GM23338 (cell line): ENCODE data around the gene CLDN24. TPM values are rescaled to one million over a fixed set of nuclear protein-coding genes. Genes with fewer than 3 reads are reported as not detected.

ENCODE experiments used
- ATAC-seq: fragments of 200-7000 bp; cut with Tn5 transposase; 3 replicates; pipeline ENCODE4 v1.9.1; 2020
- DNase-seq: peaks from one replicate; pipeline ENCODE4 v3.0.0-alpha.2; 2015; ENCODE audit warnings: low spot score
- H2AFZ ChIP-seq: fragments of 200-600 bp; sonication (generic); 2 replicates; pipeline ENCODE4 v1.8.0; 2016; ENCODE audit warnings: antibody characterized with exemption, mild to moderate bottlenecking, moderate library complexity
- H3F3A ChIP-seq: fragments of 200-600 bp; sonication (generic); replicated peaks from 2 replicates; pipeline ENCODE4 v1.8.0; 2017; ENCODE audit warnings: antibody characterized with exemption, mixed run types, low read depth
- H3K27ac ChIP-seq: fragments of 200-600 bp; sonication (generic); 2 replicates; pipeline ENCODE4 v1.6.1; 2016; ENCODE audit warnings: low read depth
- H3K27me3 ChIP-seq: fragments of 200-600 bp; sonication (generic); 2 replicates; pipeline ENCODE4 v1.8.0; 2016; ENCODE audit warnings: mild to moderate bottlenecking, mixed run types, moderate library complexity; ENCODE audit not compliant: insufficient read depth
- H3K36me3 ChIP-seq: fragments of 200-600 bp; sonication (generic); 2 replicates; pipeline ENCODE4 v1.8.0; 2016; ENCODE audit warnings: mild to moderate bottlenecking; ENCODE audit not compliant: insufficient read depth
- H3K4me1 ChIP-seq: fragments of 200-600 bp; sonication (generic); 2 replicates; pipeline ENCODE4 v1.8.0; 2016; ENCODE audit warnings: mild to moderate bottlenecking, moderate library complexity; ENCODE audit not compliant: insufficient read depth
- H3K4me2 ChIP-seq: fragments of 200-600 bp; sonication (generic); 2 replicates; pipeline ENCODE4 v1.7.1; 2017; ENCODE audit warnings: mixed run types
- H3K4me3 ChIP-seq: fragments of 200-600 bp; sonication (generic); 2 replicates; pipeline ENCODE4 v1.6.1; 2016; ENCODE audit warnings: mixed run types
- H3K79me2 ChIP-seq: fragments of 200-600 bp; sonication (generic); replicated peaks from 2 replicates; pipeline ENCODE4 v1.8.0; 2017; ENCODE audit warnings: mild to moderate bottlenecking; ENCODE audit not compliant: insufficient read depth
- H3K9me2 ChIP-seq: fragments of 200-600 bp; sonication (generic); 2 replicates; pipeline ENCODE4 v1.8.0; 2017; ENCODE audit not compliant: insufficient read depth
- H4K20me1 ChIP-seq: fragments of 200-600 bp; sonication (generic); replicated peaks from 2 replicates; pipeline ENCODE4 v1.8.0; 2017; ENCODE audit warnings: mild to moderate bottlenecking; ENCODE audit not compliant: insufficient read depth
- H3K27ac Mint-ChIP-seq: 2 replicates; pipeline ENCODE4 v1.8.0; 2020; ENCODE audit warnings: inconsistent platforms, mild to moderate bottlenecking, moderate library complexity, mixed read lengths
- H3K27me3 Mint-ChIP-seq: 3 replicates; pipeline ENCODE4 v1.8.0; 2022; ENCODE audit warnings: low read depth, mild to moderate bottlenecking, moderate library complexity, mixed read lengths, inconsistent platforms; ENCODE audit not compliant: insufficient read depth, poor library complexity
- H3K36me3 Mint-ChIP-seq: 3 replicates; pipeline ENCODE4 v1.8.0; 2021; ENCODE audit warnings: low read depth, mild to moderate bottlenecking, inconsistent platforms, moderate library complexity, mixed read lengths
- H3K4me1 Mint-ChIP-seq: 3 replicates; pipeline ENCODE4 v1.8.0; 2020; ENCODE audit warnings: mild to moderate bottlenecking, inconsistent platforms, mixed read lengths
- H3K4me3 Mint-ChIP-seq: 3 replicates; pipeline ENCODE4 v1.8.0; 2021; ENCODE audit warnings: moderate library complexity, mild to moderate bottlenecking, inconsistent platforms, mixed read lengths
- H3K9me3 Mint-ChIP-seq: 3 replicates; pipeline ENCODE4 v1.8.0; 2020; ENCODE audit warnings: moderate library complexity, mild to moderate bottlenecking, inconsistent platforms, mixed read lengths
- CREB1 ChIP-seq: fragments of 250-450 bp; sonication (Bioruptor Pico); IDR thresholded peaks from 2 replicates; pipeline ENCODE4 v1.5.0; 2020; ENCODE audit warnings: low read depth, mild to moderate bottlenecking, moderate library complexity
- NANOG ChIP-seq: IDR thresholded peaks from 2 replicates; pipeline ENCODE4 v1.6.1; 2016; ENCODE audit warnings: antibody characterized with exemption, borderline replicate concordance
- REST ChIP-seq: IDR thresholded peaks from one replicate; pipeline ENCODE4 v1.6.1; 2018; ENCODE audit warnings: antibody characterized with exemption; ENCODE audit not compliant: unreplicated experiment
- ZNF462 ChIP-seq: fragments of 250-450 bp; sonication (Bioruptor Pico); IDR thresholded peaks from 2 replicates; pipeline ENCODE4 v1.5.0; 2020; ENCODE audit warnings: mild to moderate bottlenecking, moderate library complexity
- polyA plus RNA-seq: library from polyadenylated mRNA; unstranded; fragments of >200 nt; fragmentation: Nextera tagmentation; extraction: Ambion mirVana; gene quantifications from 2 replicates; pipeline ENCODE4 v1.2.1, GENCODE V29; 2016
- total RNA-seq: library from RNA; depleted of rRNA; stranded (reverse); fragments of >200 nt; shearing (Covaris generic); gene quantifications from 2 replicates; pipeline ENCODE4 v1.2.3, GENCODE V29; 2014

Gene CLDN24
- total and polyA plus RNA-seq, 2 experiments from 2014 or later: not detected

- ATAC-seq (no peak), DNase-seq (no peak)
- Histone ChIP-seq H3K4me1 (no peaks in the 10 kb centered on the region), H2AFZ (no peak overlapping the region), H3K36me3 (no peaks in the 10 kb centered on the region; the same call in 1 of the 2 replicates), H3K27me3 (no peaks in the 10 kb centered on the region), H3K79me2 (no peaks in the 10 kb centered on the region), H3F3A (no peaks in the 10 kb centered on the region), H3K4me3 (no peak overlapping the region), H3K9me2 (no peaks in the 10 kb centered on the region), H4K20me1 (no peaks in the 10 kb centered on the region), H3K27ac (no peak overlapping the region), H3K4me2 (no peak overlapping the region)
- Mint-ChIP-seq H3K27ac (no peak overlapping the region), H3K4me1 (peaks cover 4% of the 10 kb centered on the region; the same call in 2 of the 3 replicates), H3K9me3 (peaks cover 24% of the 10 kb centered on the region), H3K36me3 (peaks cover 11% of the 10 kb centered on the region), H3K4me3 (no peak overlapping the region), H3K27me3 (peaks cover 2% of the 10 kb centered on the region)
- TF ChIP-seq CREB1 (CRISPR knock-in tag): no peak
- no peak for TF ChIP-seq REST
- TF ChIP-seq ZNF462 (CRISPR knock-in tag): no peak
- TF ChIP-seq NANOG: no peak
These were observed 46.8 kb upstream of the CLDN24 start for GRCh38 chr4:183369073-183369472.
